NOMO-1 treated with DMSO at 0.1 percent for 48 hours (cell line): ENCODE measurements around the gene BMF.
A peak's percentile ranks its signal among the peaks of the same experiment; 100 is the strongest.
"Not testable (repeated sequence)": the region's sequence is repeated elsewhere in the genome, so short reads cannot be mapped to it uniquely, and the experiment has no call there.

Experiments used
- DNase-seq: peaks from one replicate; lab custom pipeline; 2025; ENCODE audit not compliant: unreplicated experiment; lab: John Stamatoyannopoulos, UW

The BMF gene

GRCh38 chr15:40088929-40089755 lies 19.5 kb downstream of the BMF start:
- DNase-seq = no peak

GRCh38 chr15:40087991-40088928 lies 20.4 kb downstream of the BMF start:
- no peak for DNase-seq

GRCh38 chr15:40087068-40087810 lies 21.4 kb downstream of the BMF start:
- no peak for DNase-seq

GRCh38 chr15:40085266-40085665 lies 23.4 kb downstream of the BMF start:
- DNase-seq = no peak

- no peak for DNase-seq
These were observed 24.0 kb downstream of the BMF start for GRCh38 chr15:40084650-40085049.

GRCh38 chr15:40082195-40082883 lies 26.3 kb downstream of the BMF start:
- no peak for DNase-seq

GRCh38 chr15:40081691-40082194 lies 26.9 kb downstream of the BMF start:
- DNase-seq = peak; percentile 18

GRCh38 chr15:40080847-40081246 lies 27.8 kb downstream of the BMF start:
- no peak for DNase-seq

GRCh38 chr15:40080104-40080503 lies 28.6 kb downstream of the BMF start:
- no peak for DNase-seq

- no peak for DNase-seq
These were observed 29.2 kb downstream of the BMF start for GRCh38 chr15:40079456-40079855.

GRCh38 chr15:40075298-40076044 lies 33.2 kb downstream of the BMF start:
- no peak for DNase-seq

GRCh38 chr15:40074656-40075055 lies 34.0 kb downstream of the BMF start:
- DNase-seq = not testable (repeated sequence)

GRCh38 chr15:40073716-40074490 lies 34.8 kb downstream of the BMF start:
- not testable (repeated sequence) for DNase-seq

- no peak for DNase-seq
These were observed 36.3 kb downstream of the BMF start for GRCh38 chr15:40072216-40072990.

GRCh38 chr15:40070608-40071218 lies 38.0 kb downstream of the BMF start:
- no peak for DNase-seq

- no peak for DNase-seq
These were observed 38.5 kb downstream of the BMF start for GRCh38 chr15:40070166-40070557.
